ENCODE results near the gene LLGL2.
A peak's percentile ranks its signal among the peaks of the same experiment; 100 is the strongest.

LLGL2 gene

GRCh38 chr17:75616521-75617122, 91.1 kb downstream of the LLGL2 start:
- DNase-seq: no peak

DNA sequence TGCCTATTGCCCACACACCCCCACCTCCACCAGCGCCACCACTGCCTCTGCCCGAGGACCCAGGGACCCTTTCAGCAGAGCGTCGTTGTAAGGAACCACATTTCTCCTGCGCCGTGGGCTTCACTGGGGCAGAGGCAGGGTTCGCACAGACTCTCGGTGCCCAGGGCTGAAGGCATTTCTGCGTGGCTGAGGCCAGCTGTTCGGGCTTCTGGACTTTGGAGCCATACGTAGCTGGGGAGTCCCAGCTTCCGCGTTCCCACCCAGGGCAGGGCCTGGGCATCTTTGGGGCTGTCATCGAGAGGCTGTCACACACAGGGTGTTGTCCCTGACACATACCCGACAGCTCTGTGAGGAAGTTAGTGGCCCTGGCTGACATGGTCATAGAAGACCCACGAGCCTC, 91.7 kb downstream of the LLGL2 start:
- no peak for DNase-seq

- DNase-seq: no peak
Observed at GRCh38 chr17:75617675-75618074, 92.2 kb downstream of the LLGL2 start.

- peak in 1 of 5 experiments; percentile 22 for DNase-seq
Observed at GRCh38 chr17:75619506-75620431, 94.3 kb downstream of the LLGL2 start.

DNA sequence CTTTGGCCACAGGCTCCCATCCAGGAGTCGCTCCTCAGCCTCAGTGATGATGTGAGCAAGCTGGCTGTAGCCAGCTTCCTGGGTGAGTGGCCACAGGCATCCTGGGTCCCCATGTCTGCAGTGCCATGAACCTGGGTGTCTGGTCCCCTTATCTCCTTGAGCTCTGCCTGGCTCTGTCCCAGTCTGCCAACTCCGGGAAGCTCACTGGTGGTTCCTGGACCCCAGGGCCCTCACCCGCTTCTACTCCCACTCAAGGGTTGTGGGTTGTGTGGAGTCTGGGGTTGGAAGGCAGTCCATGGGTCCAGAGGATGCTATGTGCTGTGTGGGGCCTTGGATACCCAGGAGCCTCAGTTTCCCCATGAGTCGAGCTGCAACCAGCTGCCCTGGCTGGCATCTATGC, 96.0 kb downstream of the LLGL2 start:
- no peak for DNase-seq

GRCh38 chr17:75622076-75622475, 96.6 kb downstream of the LLGL2 start:
- no peak for DNase-seq

DNA sequence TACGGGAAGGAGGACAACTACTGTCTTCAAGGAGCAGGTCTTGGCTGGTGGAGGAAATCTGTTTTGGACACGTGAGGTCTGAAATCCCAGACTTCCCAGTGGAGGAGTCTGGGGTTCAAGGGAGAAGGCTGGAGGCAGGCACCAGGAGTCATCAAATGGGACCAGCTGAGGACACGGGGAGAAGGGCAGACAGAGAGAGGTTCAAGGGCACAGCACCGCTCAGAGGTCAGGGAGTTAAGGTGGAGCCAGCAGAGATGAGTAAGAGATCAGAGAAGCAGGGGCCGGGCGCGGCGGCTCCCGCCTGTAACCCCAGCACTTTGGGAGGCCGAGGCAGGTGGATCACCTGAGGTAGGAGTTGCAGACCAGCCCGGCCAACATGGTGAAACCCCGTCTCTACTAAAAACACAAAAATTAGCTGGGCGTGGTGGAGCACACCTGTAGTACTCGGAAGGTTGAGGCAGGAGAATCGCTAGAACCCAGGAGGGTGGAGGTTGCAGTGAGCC, 97.3 kb downstream of the LLGL2 start:
- no peak for DNase-seq

- no peak for DNase-seq
Observed at GRCh38 chr17:75623386-75623785, 97.9 kb downstream of the LLGL2 start.

- DNase-seq: no peak
Observed at GRCh38 chr17:75624021-75624420, 98.5 kb downstream of the LLGL2 start.

Measured in T-helper 2 cell (primary cell).